Endothelial cell of umbilical vein (primary cell): ENCODE results near the gene ABR. TPM values are rescaled to one million over a fixed set of nuclear protein-coding genes. Genes with fewer than 3 reads are reported as not detected.

Experiments used
- BruUV-seq: library from RNA; stranded (reverse); fragments of 400-500 nt; replicated peaks from 2 replicates; lab custom pipeline; 2021; lab: Mats Ljungman, UMichigan
- CTCF ChIA-PET: fragments of 300-600, 350-600 bp; sonication (Branson Sonifier 250); formaldehyde crosslinking; loops from one replicate; lab custom pipeline; 2021; ENCODE audit warnings: antibody characterized with exemption, inconsistent platforms; lab: Charles Lee
- POLR2A ChIA-PET: fragments of 300-600, 350-600 bp; sonication (Branson Sonifier 250); formaldehyde crosslinking; loops from one replicate; lab custom pipeline; 2021; ENCODE audit warnings: antibody characterized with exemption, inconsistent platforms; lab: Charles Lee
- DNase-seq: peaks from one replicate; pipeline ENCODE4 v3.0.0-alpha.2; 2011; ENCODE audit warnings: low read depth, low spot score
- FAIRE-seq: peaks from 2 replicates; lab custom pipeline; 2011; peaks lifted over from hg19 to GRCh38; lab: Jason Lieb, UNC
- H2AFZ ChIP-seq: 2 replicates; pipeline ENCODE4 v1.6.0; 2012; ENCODE audit warnings: low read depth, low read length, control low read depth, inconsistent platforms
- H3K27ac ChIP-seq: 2 replicates; pipeline ENCODE4 v1.5.1; 2011; ENCODE audit warnings: low read depth, mild to moderate bottlenecking, control low read depth, low read length, moderate library complexity; ENCODE audit not compliant: insufficient read depth
- H3K27me3 ChIP-seq, 2 experiments: 2 replicates each; pipeline versions ENCODE4 v1.6.0 to v1.6.1; 2011; ENCODE audit warnings: low read length in 2 of 2, mixed read lengths in 1 of 2; ENCODE audit not compliant: control insufficient read depth in 2 of 2, insufficient read depth in 2 of 2
- H3K36me3 ChIP-seq, 2 experiments: 2 replicates in 1 of 2; 3 replicates in 1 of 2; pipeline ENCODE4 v1.5.1; 2011; ENCODE audit warnings: low read length in 2 of 2, mild to moderate bottlenecking in 1 of 2, moderate library complexity in 1 of 2; ENCODE audit not compliant: control insufficient read depth in 2 of 2, insufficient read depth in 2 of 2; ENCODE audit errors: extremely low read depth in 1 of 2
- H3K4me1 ChIP-seq: 3 replicates; pipeline ENCODE4 v1.5.1; 2011; ENCODE audit warnings: mild to moderate bottlenecking, low read length; ENCODE audit not compliant: control insufficient read depth, insufficient read depth; ENCODE audit errors: extremely low read depth
- H3K4me2 ChIP-seq: 2 replicates; pipeline ENCODE4 v1.6.1; 2011; ENCODE audit warnings: low read length, control low read depth, mixed read lengths; ENCODE audit not compliant: insufficient read depth
- H3K4me3 ChIP-seq, 3 experiments: fragments of 200-600 bp in 1 of 3; sonication (generic), shearing (Covaris generic) in 1 of 3; replicated peaks in 1 of 3; 2 replicates each; pipeline ENCODE4 v1.5.1; 2011 to 2016; ENCODE audit warnings: control low read depth in 3 of 3, low read length in 3 of 3, mild to moderate bottlenecking in 2 of 3, inconsistent platforms in 1 of 3, low read depth in 1 of 3, moderate library complexity in 1 of 3; ENCODE audit not compliant: insufficient read depth in 1 of 3
- H3K79me2 ChIP-seq: 2 replicates; pipeline ENCODE4 v1.6.0; 2012; ENCODE audit warnings: low read length, inconsistent platforms; ENCODE audit not compliant: control insufficient read depth, insufficient read depth
- H3K9ac ChIP-seq: replicated peaks from 2 replicates; pipeline ENCODE3; 2011; ENCODE audit warnings: low read length, control low read depth; ENCODE audit not compliant: insufficient read depth; ENCODE audit errors: extremely low read depth
- H3K9me1 ChIP-seq: replicated peaks from 3 replicates; pipeline ENCODE4 v1.6.0; 2011; ENCODE audit warnings: mild to moderate bottlenecking, low read length; ENCODE audit not compliant: control insufficient read depth, insufficient read depth; ENCODE audit errors: extremely low read depth
- H3K9me3 ChIP-seq: replicated peaks from 2 replicates; pipeline ENCODE4 v1.5.1; 2012; ENCODE audit warnings: low read length, inconsistent platforms; ENCODE audit not compliant: control insufficient read depth, insufficient read depth
- H4K20me1 ChIP-seq: replicated peaks from 2 replicates; pipeline ENCODE3; 2011; ENCODE audit warnings: mild to moderate bottlenecking, low read length; ENCODE audit not compliant: control insufficient read depth, insufficient read depth; ENCODE audit errors: extremely low read depth
- EZH2 ChIP-seq: IDR thresholded peaks from 2 replicates; pipeline ENCODE4 v1.6.1; 2012; ENCODE audit warnings: borderline replicate concordance, low read depth, mild to moderate bottlenecking, moderate library complexity, low read length, inconsistent platforms; ENCODE audit not compliant: severe bottlenecking
- FOS ChIP-seq: IDR thresholded peaks from 2 replicates; pipeline ENCODE4 v1.6.1; 2011; ENCODE audit warnings: mild to moderate bottlenecking, low read length, moderate library complexity, borderline replicate concordance; ENCODE audit not compliant: insufficient read depth
- GATA2 ChIP-seq: IDR thresholded peaks from 2 replicates; pipeline ENCODE4 v1.7.0; 2011; ENCODE audit warnings: low read depth, mild to moderate bottlenecking, moderate library complexity, mixed read lengths, low read length; ENCODE audit not compliant: insufficient read length, insufficient read depth
- JUN ChIP-seq: IDR thresholded peaks from 2 replicates; pipeline ENCODE4 v1.6.1; 2011; ENCODE audit warnings: borderline replicate concordance, low read depth; ENCODE audit not compliant: insufficient read length, insufficient read depth
- MYC ChIP-seq: IDR thresholded peaks from one replicate; pipeline ENCODE4 v1.6.1; 2011; ENCODE audit warnings: mild to moderate bottlenecking, low read depth, low read length
- POLR2A ChIP-seq: IDR thresholded peaks from 2 replicates; pipeline ENCODE4 v1.6.1; 2012; ENCODE audit warnings: low read depth, mild to moderate bottlenecking, control low read depth, low read length
- POLR2AphosphoS5 ChIP-seq: IDR thresholded peaks from 2 replicates; pipeline ENCODE4 v1.6.1; 2012; ENCODE audit warnings: low read depth, mild to moderate bottlenecking, control low read depth, low read length, moderate library complexity; ENCODE audit not compliant: insufficient read depth
- dilution Hi-C: fragments of 300-500 bp; cut with MboI; formaldehyde crosslinking; loops from one replicate; pipeline ENCODE4 v1.15.0; 2019; ENCODE audit warnings: low sequenced_read_pairs; ENCODE audit not compliant: extremely low pct_ligation_motif_present
- intact Hi-C: fragments of 100-400 bp; cut with micrococcal nuclease; formaldehyde crosslinking; loops from one replicate; pipeline ENCODE4 v1.10.0; 2022
- polyA plus RNA-seq, 4 experiments: library from polyadenylated mRNA; depleted of rRNA in 3 of 4; stranded (reverse) in 3 of 4; unstranded in 1 of 4; fragments of >200 nt; gene quantifications; 2 replicates each; pipeline versions ENCODE4 v1.2.1 to v1.2.3, GENCODE V29; 2011 to 2012; ENCODE audit warnings: missing spikeins in 1 of 4
- total RNA-seq: library from RNA; stranded (reverse); gene quantifications from 2 replicates; pipeline ENCODE4 v1.2.3, GENCODE V29; 2021
- TF ChIP-seq, protein P1 (sequence below), 2 donors: IDR thresholded peaks; 1 replicate in 1 of 2; 2 replicates in 1 of 2; pipeline ENCODE4 v1.5.1; 2011; ENCODE audit warnings: low read length in 2 of 2, mild to moderate bottlenecking in 2 of 2, moderate library complexity in 2 of 2, control low read depth in 1 of 2, inconsistent platforms in 1 of 2, low read depth in 1 of 2; ENCODE audit not compliant: insufficient read depth in 1 of 2; ENCODE audit errors: extremely low read depth in 1 of 2
- TF ChIP-seq, protein P2 (sequence below): IDR thresholded peaks from 2 replicates; pipeline ENCODE4 v1.6.1; 2011; ENCODE audit not compliant: insufficient read depth, insufficient read length

ABR gene
- total and polyA plus RNA-seq, 2 donors (not counting 3 experiments of a cell fraction or from before 2014, with no cell fraction given), result 83.5 to 96.8 TPM

DNA sequence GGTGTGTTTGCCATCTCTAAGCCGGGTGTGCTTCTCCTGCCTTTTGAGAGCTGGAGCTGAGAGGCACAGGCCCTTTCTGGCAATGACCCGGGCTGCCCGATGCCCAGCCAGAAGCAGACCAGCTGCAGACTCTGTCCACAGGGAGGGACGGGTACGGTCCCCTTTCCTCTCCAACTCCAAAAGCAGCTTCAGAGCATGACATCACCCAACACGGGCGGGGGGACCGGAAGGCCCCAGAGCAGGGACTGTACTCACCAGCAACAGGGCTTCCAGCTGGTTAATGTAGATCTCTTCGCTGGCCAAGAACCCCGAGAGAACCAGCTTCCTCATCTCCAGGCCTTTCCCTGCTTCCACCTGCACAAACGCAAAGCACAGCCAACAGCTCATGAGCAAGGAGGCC, 79.4 kb downstream of the ABR start:
- POLR2A ChIA-PET, result no interaction called here
- no TSS peak for BruUV-seq
- CTCF ChIA-PET, result interaction anchor here (1.2 to 2.1 kb wide), 3 partner anchors 22 to 47 kb away, joined by 3 to 9 read pairs (median 9); no protein-coding TSS in a partner anchor
- Histone ChIP-seq H3K27me3 (no peaks in the 10 kb centered on the region), H3K9me1 (no peaks in the 10 kb centered on the region), H3K4me3 (no peak overlapping the region), H3K9me3 (no peaks in the 10 kb centered on the region), H3K27ac (no peak overlapping the region), H3K79me2 (peaks cover 2% of the 10 kb centered on the region), H2AFZ (no peak overlapping the region), H3K9ac (no peak overlapping the region), H3K36me3 (peaks cover 0 to 9% of the 10 kb centered on the region in 2 experiments), H4K20me1 (no peaks in the 10 kb centered on the region), H3K4me2 (no peak overlapping the region), H3K4me1 (no peaks in the 10 kb centered on the region)
- no peak for DNase-seq
- TF ChIP-seq FOS, result no peak
- no peak for TF ChIP-seq POLR2AphosphoS5
- TF ChIP-seq POLR2A, result no peak
- TF ChIP-seq MYC, result no peak
- TF ChIP-seq JUN, result no peak
- TF ChIP-seq, protein P1, sequence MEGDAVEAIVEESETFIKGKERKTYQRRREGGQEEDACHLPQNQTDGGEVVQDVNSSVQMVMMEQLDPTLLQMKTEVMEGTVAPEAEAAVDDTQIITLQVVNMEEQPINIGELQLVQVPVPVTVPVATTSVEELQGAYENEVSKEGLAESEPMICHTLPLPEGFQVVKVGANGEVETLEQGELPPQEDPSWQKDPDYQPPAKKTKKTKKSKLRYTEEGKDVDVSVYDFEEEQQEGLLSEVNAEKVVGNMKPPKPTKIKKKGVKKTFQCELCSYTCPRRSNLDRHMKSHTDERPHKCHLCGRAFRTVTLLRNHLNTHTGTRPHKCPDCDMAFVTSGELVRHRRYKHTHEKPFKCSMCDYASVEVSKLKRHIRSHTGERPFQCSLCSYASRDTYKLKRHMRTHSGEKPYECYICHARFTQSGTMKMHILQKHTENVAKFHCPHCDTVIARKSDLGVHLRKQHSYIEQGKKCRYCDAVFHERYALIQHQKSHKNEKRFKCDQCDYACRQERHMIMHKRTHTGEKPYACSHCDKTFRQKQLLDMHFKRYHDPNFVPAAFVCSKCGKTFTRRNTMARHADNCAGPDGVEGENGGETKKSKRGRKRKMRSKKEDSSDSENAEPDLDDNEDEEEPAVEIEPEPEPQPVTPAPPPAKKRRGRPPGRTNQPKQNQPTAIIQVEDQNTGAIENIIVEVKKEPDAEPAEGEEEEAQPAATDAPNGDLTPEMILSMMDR (IDR thresholded peaks at IDR 0.05; ENCODE audit: extremely low read depth in 1 of 2, insufficient read depth in 1 of 2, low read depth in 1 of 2, low read length in 2 of 2), result no peak
- TF ChIP-seq, protein P2, sequence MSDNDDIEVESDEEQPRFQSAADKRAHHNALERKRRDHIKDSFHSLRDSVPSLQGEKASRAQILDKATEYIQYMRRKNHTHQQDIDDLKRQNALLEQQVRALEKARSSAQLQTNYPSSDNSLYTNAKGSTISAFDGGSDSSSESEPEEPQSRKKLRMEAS, result no peak
- TF ChIP-seq EZH2, result no peak
- no peak for TF ChIP-seq GATA2
- intact Hi-C loops, result no loop called here
- FAIRE-seq, result no peak
- dilution Hi-C loops, result no loop called here
